Endothelial cell (in vitro differentiated cells): Measurements from ENCODE around the gene TRAP1. TPM values are rescaled to one million over a fixed set of nuclear protein-coding genes. Genes with fewer than 3 reads are reported as not detected.

Source experiments
- DNase-seq: peaks from one replicate; pipeline ENCODE4 v3.0.0; 2021; ENCODE audit warnings: low spot score
- H3K27ac Mint-ChIP-seq: one replicate; pipeline ENCODE4 v1.8.0; 2021; ENCODE audit warnings: mixed read lengths, inconsistent platforms; ENCODE audit not compliant: unreplicated experiment
- H3K27me3 Mint-ChIP-seq: one replicate; pipeline ENCODE4 v1.8.0; 2021; ENCODE audit warnings: mild to moderate bottlenecking, moderate library complexity, mixed read lengths, inconsistent platforms; ENCODE audit not compliant: unreplicated experiment
- H3K36me3 Mint-ChIP-seq: one replicate; pipeline ENCODE4 v1.8.0; 2021; ENCODE audit warnings: mild to moderate bottlenecking, low read depth, mixed read lengths, inconsistent platforms; ENCODE audit not compliant: unreplicated experiment
- H3K4me1 Mint-ChIP-seq: one replicate; pipeline ENCODE4 v1.8.0; 2021; ENCODE audit warnings: mild to moderate bottlenecking, mixed read lengths, inconsistent platforms; ENCODE audit not compliant: unreplicated experiment
- H3K4me3 Mint-ChIP-seq: one replicate; pipeline ENCODE4 v1.8.0; 2021; ENCODE audit warnings: mild to moderate bottlenecking, mixed read lengths, inconsistent platforms; ENCODE audit not compliant: unreplicated experiment
- H3K9me3 Mint-ChIP-seq: one replicate; pipeline ENCODE4 v1.8.0; 2021; ENCODE audit warnings: mixed read lengths, inconsistent platforms; ENCODE audit not compliant: unreplicated experiment
- total RNA-seq: library from RNA; stranded (reverse); fragmentation: NEBNext Ultra II Directional; extraction: Animal tissue kit (Norgen Biotek cat#: 25700); gene quantifications from one replicate; pipeline ENCODE4 v1.2.1, GENCODE V29; 2021; ENCODE audit not compliant: unreplicated experiment
- TF ChIP-seq, protein P1 (sequence below): fragments of 200-600 bp; sonication (generic); IDR thresholded peaks from one replicate; pipeline ENCODE4 v1.5.0; 2021; ENCODE audit warnings: antibody characterized with exemption; ENCODE audit not compliant: unreplicated experiment

The TRAP1 gene
- total RNA-seq, 1 donor from 2014 or later = 104 TPM

DNA sequence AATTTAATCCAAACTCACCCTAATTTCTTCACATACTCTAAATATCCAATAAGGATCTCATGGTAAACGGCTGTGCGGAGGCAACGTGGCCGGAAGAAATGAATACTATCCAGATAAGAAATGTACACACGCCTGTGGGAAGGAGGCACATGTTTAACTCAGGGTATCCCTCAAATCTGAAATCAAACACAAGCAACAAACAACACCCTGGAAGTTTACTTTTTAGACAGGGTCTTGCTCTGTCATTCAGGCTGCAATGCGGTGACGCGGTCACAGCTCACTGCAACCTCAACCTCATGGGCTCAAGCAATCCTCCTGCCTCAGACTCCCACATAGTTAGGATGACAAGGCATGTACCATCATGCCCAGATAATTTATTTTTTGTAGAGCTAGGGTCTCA is 21.2 kb upstream of the TRAP1 start:
- no peak for DNase-seq
- Mint-ChIP-seq H3K9me3 (no peaks in the 10 kb centered on the region), H3K4me3 (no peak overlapping the region), H3K27ac (peak overlapping the region; percentile 14), H3K27me3 (peaks cover 14% of the 10 kb centered on the region), H3K4me1 (peaks cover 2% of the 10 kb centered on the region), H3K36me3 (peaks cover 62% of the 10 kb centered on the region)
- TF ChIP-seq, protein P1, sequence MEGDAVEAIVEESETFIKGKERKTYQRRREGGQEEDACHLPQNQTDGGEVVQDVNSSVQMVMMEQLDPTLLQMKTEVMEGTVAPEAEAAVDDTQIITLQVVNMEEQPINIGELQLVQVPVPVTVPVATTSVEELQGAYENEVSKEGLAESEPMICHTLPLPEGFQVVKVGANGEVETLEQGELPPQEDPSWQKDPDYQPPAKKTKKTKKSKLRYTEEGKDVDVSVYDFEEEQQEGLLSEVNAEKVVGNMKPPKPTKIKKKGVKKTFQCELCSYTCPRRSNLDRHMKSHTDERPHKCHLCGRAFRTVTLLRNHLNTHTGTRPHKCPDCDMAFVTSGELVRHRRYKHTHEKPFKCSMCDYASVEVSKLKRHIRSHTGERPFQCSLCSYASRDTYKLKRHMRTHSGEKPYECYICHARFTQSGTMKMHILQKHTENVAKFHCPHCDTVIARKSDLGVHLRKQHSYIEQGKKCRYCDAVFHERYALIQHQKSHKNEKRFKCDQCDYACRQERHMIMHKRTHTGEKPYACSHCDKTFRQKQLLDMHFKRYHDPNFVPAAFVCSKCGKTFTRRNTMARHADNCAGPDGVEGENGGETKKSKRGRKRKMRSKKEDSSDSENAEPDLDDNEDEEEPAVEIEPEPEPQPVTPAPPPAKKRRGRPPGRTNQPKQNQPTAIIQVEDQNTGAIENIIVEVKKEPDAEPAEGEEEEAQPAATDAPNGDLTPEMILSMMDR = no peak

DNA sequence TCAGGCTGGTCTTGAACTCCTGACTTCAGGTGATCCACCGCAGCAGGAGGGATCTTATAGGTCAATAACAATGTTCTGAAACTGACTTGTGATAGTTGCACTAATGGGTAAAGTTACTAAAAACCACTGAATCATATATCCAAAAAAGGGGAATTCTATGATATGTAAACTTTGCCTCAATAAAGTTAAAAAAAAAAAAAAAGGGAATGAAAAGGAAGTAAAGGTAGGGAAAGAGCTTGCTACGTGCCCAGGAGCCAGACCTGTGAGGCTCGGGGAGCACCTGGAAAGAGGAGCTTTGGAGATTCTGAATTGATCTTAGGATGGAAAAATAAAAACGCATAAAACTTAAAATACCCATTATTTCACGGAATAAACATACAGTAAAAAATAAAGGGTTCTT is 20.8 kb upstream of the TRAP1 start:
- Mint-ChIP-seq H3K4me3 (no peak overlapping the region), H3K27me3 (peaks cover 14% of the 10 kb centered on the region), H3K4me1 (peaks cover 2% of the 10 kb centered on the region), H3K36me3 (peaks cover 58% of the 10 kb centered on the region), H3K27ac (no peak overlapping the region), H3K9me3 (no peaks in the 10 kb centered on the region)
- TF ChIP-seq, protein P1 = no peak
- DNase-seq = no peak

DNA sequence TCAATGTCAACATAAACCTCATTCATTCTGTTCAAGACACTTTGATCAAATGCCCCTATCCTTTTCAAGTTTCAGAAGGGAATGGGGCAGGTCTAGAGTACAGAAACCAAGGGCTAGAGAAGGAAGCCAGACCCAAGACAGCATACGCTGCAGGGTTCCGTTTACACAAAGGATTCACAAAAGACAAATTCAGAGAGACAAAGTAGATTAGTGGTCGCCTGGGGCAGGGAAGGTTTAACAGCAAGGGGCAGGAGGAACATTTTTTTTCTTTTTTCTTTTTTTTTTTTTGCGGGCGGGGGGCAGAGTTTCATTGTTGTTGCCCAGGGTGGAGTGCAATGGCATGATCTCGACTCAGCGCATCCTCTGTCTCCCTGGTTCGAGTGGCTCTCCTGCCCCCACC is 19.9 kb upstream of the TRAP1 start:
- Mint-ChIP-seq H3K27me3 (peaks cover 19% of the 10 kb centered on the region), H3K36me3 (peaks cover 52% of the 10 kb centered on the region), H3K4me1 (peaks cover 2% of the 10 kb centered on the region), H3K4me3 (peak overlapping the region; percentile 68), H3K27ac (no peak overlapping the region), H3K9me3 (no peaks in the 10 kb centered on the region)
- DNase-seq = no peak
- TF ChIP-seq, protein P1 = no peak

DNA sequence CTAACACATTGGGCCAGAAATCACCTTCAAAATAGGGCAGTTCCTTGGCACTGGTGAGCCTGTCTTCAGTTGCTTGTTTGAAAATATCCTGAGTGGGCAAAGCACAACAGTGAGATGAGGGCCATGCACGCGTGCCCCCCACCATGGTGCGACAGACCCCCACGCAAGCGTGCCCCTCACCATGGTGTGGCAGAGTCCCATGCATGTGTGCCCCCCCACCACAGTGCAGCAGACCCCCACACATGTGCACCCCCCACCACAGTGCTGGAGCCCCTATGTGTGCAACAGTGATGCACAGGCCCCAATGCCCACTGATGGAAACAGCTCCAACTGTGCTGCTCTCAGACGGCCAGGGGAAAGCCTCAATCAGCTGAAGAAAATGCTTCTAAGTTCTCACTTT is 18.8 kb upstream of the TRAP1 start:
- Mint-ChIP-seq H3K4me1 (peaks cover 6% of the 10 kb centered on the region), H3K4me3 (peak overlapping the region; percentile 52), H3K27ac (peak overlapping the region; percentile 21), H3K27me3 (peaks cover 24% of the 10 kb centered on the region), H3K36me3 (peaks cover 54% of the 10 kb centered on the region), H3K9me3 (no peaks in the 10 kb centered on the region)
- DNase-seq = no peak
- TF ChIP-seq, protein P1 = no peak

DNA sequence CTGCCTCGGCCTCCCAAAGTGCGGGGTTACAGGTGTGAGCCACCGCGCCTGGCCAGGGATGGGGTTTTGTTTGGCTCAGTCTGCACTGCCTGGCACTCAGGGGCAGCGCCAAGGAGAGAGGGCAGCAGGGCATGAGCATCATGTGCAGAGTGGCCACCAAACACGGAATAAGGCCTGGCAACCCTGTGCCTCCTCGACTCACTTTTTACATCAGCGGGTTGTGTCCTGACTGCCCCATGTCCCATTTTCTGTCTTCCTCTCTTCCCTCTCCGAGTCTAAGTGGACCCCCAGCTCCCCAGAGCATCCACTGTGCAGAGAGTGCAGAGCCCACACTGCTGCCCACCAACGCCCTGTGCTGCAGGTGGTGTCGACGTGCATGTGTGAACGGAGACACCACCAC is 18.2 kb upstream of the TRAP1 start:
- TF ChIP-seq, protein P1 = no peak
- H3K27ac Mint-ChIP-seq = no peak overlapping the region
- peak overlapping the region; percentile 52 for H3K4me3 Mint-ChIP-seq
- H3K9me3 Mint-ChIP-seq = no peaks in the 10 kb centered on the region
- H3K36me3 Mint-ChIP-seq = peaks cover 57% of the 10 kb centered on the region
- peaks cover 25% of the 10 kb centered on the region for H3K27me3 Mint-ChIP-seq
- H3K4me1 Mint-ChIP-seq = peaks cover 6% of the 10 kb centered on the region
- no peak for DNase-seq
